Endothelial cell of umbilical vein (primary cell): ENCODE data around the gene ZNRF3. TPM values are rescaled to one million over a fixed set of nuclear protein-coding genes. Genes with fewer than 3 reads are reported as not detected.

Experiments
- BruUV-seq: library from RNA; stranded (reverse); fragments of 400-500 nt; replicated peaks from 2 replicates; lab custom pipeline; 2021; lab: Mats Ljungman, UMichigan
- CTCF ChIA-PET: fragments of 300-600, 350-600 bp; sonication (Branson Sonifier 250); formaldehyde crosslinking; loops from one replicate; lab custom pipeline; 2021; ENCODE audit warnings: antibody characterized with exemption, inconsistent platforms; lab: Charles Lee
- POLR2A ChIA-PET: fragments of 300-600, 350-600 bp; sonication (Branson Sonifier 250); formaldehyde crosslinking; loops from one replicate; lab custom pipeline; 2021; ENCODE audit warnings: antibody characterized with exemption, inconsistent platforms; lab: Charles Lee
- DNase-seq: peaks from one replicate; pipeline ENCODE4 v3.0.0-alpha.2; 2011; ENCODE audit warnings: low read depth, low spot score
- FAIRE-seq: peaks from 2 replicates; lab custom pipeline; 2011; peaks lifted over from hg19 to GRCh38; lab: Jason Lieb, UNC
- H2AFZ ChIP-seq: 2 replicates; pipeline ENCODE4 v1.6.0; 2012; ENCODE audit warnings: low read depth, low read length, control low read depth, inconsistent platforms
- H3K27ac ChIP-seq: 2 replicates; pipeline ENCODE4 v1.5.1; 2011; ENCODE audit warnings: low read depth, mild to moderate bottlenecking, control low read depth, low read length, moderate library complexity; ENCODE audit not compliant: insufficient read depth
- H3K27me3 ChIP-seq, 2 experiments: 2 replicates each; pipeline versions ENCODE4 v1.6.0 to v1.6.1; 2011; ENCODE audit warnings: low read length in 2 of 2, mixed read lengths in 1 of 2; ENCODE audit not compliant: control insufficient read depth in 2 of 2, insufficient read depth in 2 of 2
- H3K36me3 ChIP-seq, 2 experiments: 2 replicates in 1 of 2; 3 replicates in 1 of 2; pipeline ENCODE4 v1.5.1; 2011; ENCODE audit warnings: low read length in 2 of 2, mild to moderate bottlenecking in 1 of 2, moderate library complexity in 1 of 2; ENCODE audit not compliant: control insufficient read depth in 2 of 2, insufficient read depth in 2 of 2; ENCODE audit errors: extremely low read depth in 1 of 2
- H3K4me1 ChIP-seq: 3 replicates; pipeline ENCODE4 v1.5.1; 2011; ENCODE audit warnings: mild to moderate bottlenecking, low read length; ENCODE audit not compliant: control insufficient read depth, insufficient read depth; ENCODE audit errors: extremely low read depth
- H3K4me2 ChIP-seq: 2 replicates; pipeline ENCODE4 v1.6.1; 2011; ENCODE audit warnings: low read length, control low read depth, mixed read lengths; ENCODE audit not compliant: insufficient read depth
- H3K4me3 ChIP-seq, 3 experiments: fragments of 200-600 bp in 1 of 3; sonication (generic), shearing (Covaris generic) in 1 of 3; replicated peaks in 1 of 3; 2 replicates each; pipeline ENCODE4 v1.5.1; 2011 to 2016; ENCODE audit warnings: control low read depth in 3 of 3, low read length in 3 of 3, mild to moderate bottlenecking in 2 of 3, inconsistent platforms in 1 of 3, low read depth in 1 of 3, moderate library complexity in 1 of 3; ENCODE audit not compliant: insufficient read depth in 1 of 3
- H3K79me2 ChIP-seq: 2 replicates; pipeline ENCODE4 v1.6.0; 2012; ENCODE audit warnings: low read length, inconsistent platforms; ENCODE audit not compliant: control insufficient read depth, insufficient read depth
- H3K9ac ChIP-seq: replicated peaks from 2 replicates; pipeline ENCODE3; 2011; ENCODE audit warnings: low read length, control low read depth; ENCODE audit not compliant: insufficient read depth; ENCODE audit errors: extremely low read depth
- H3K9me1 ChIP-seq: replicated peaks from 3 replicates; pipeline ENCODE4 v1.6.0; 2011; ENCODE audit warnings: mild to moderate bottlenecking, low read length; ENCODE audit not compliant: control insufficient read depth, insufficient read depth; ENCODE audit errors: extremely low read depth
- H3K9me3 ChIP-seq: replicated peaks from 2 replicates; pipeline ENCODE4 v1.5.1; 2012; ENCODE audit warnings: low read length, inconsistent platforms; ENCODE audit not compliant: control insufficient read depth, insufficient read depth
- H4K20me1 ChIP-seq: replicated peaks from 2 replicates; pipeline ENCODE3; 2011; ENCODE audit warnings: mild to moderate bottlenecking, low read length; ENCODE audit not compliant: control insufficient read depth, insufficient read depth; ENCODE audit errors: extremely low read depth
- EZH2 ChIP-seq: IDR thresholded peaks from 2 replicates; pipeline ENCODE4 v1.6.1; 2012; ENCODE audit warnings: borderline replicate concordance, low read depth, mild to moderate bottlenecking, moderate library complexity, low read length, inconsistent platforms; ENCODE audit not compliant: severe bottlenecking
- FOS ChIP-seq: IDR thresholded peaks from 2 replicates; pipeline ENCODE4 v1.6.1; 2011; ENCODE audit warnings: mild to moderate bottlenecking, low read length, moderate library complexity, borderline replicate concordance; ENCODE audit not compliant: insufficient read depth
- GATA2 ChIP-seq: IDR thresholded peaks from 2 replicates; pipeline ENCODE4 v1.7.0; 2011; ENCODE audit warnings: low read depth, mild to moderate bottlenecking, moderate library complexity, mixed read lengths, low read length; ENCODE audit not compliant: insufficient read length, insufficient read depth
- JUN ChIP-seq: IDR thresholded peaks from 2 replicates; pipeline ENCODE4 v1.6.1; 2011; ENCODE audit warnings: borderline replicate concordance, low read depth; ENCODE audit not compliant: insufficient read length, insufficient read depth
- MYC ChIP-seq: IDR thresholded peaks from one replicate; pipeline ENCODE4 v1.6.1; 2011; ENCODE audit warnings: mild to moderate bottlenecking, low read depth, low read length
- POLR2A ChIP-seq: IDR thresholded peaks from 2 replicates; pipeline ENCODE4 v1.6.1; 2012; ENCODE audit warnings: low read depth, mild to moderate bottlenecking, control low read depth, low read length
- POLR2AphosphoS5 ChIP-seq: IDR thresholded peaks from 2 replicates; pipeline ENCODE4 v1.6.1; 2012; ENCODE audit warnings: low read depth, mild to moderate bottlenecking, control low read depth, low read length, moderate library complexity; ENCODE audit not compliant: insufficient read depth
- dilution Hi-C: fragments of 300-500 bp; cut with MboI; formaldehyde crosslinking; loops from one replicate; pipeline ENCODE4 v1.15.0; 2019; ENCODE audit warnings: low sequenced_read_pairs; ENCODE audit not compliant: extremely low pct_ligation_motif_present
- intact Hi-C: fragments of 100-400 bp; cut with micrococcal nuclease; formaldehyde crosslinking; loops from one replicate; pipeline ENCODE4 v1.10.0; 2022
- polyA plus RNA-seq, 4 experiments: library from polyadenylated mRNA; depleted of rRNA in 3 of 4; stranded (reverse) in 3 of 4; unstranded in 1 of 4; fragments of >200 nt; gene quantifications; 2 replicates each; pipeline versions ENCODE4 v1.2.1 to v1.2.3, GENCODE V29; 2011 to 2012; ENCODE audit warnings: missing spikeins in 1 of 4
- total RNA-seq: library from RNA; stranded (reverse); gene quantifications from 2 replicates; pipeline ENCODE4 v1.2.3, GENCODE V29; 2021
- TF ChIP-seq, protein P1 (sequence below), 2 donors: IDR thresholded peaks; 1 replicate in 1 of 2; 2 replicates in 1 of 2; pipeline ENCODE4 v1.5.1; 2011; ENCODE audit warnings: low read length in 2 of 2, mild to moderate bottlenecking in 2 of 2, moderate library complexity in 2 of 2, control low read depth in 1 of 2, inconsistent platforms in 1 of 2, low read depth in 1 of 2; ENCODE audit not compliant: insufficient read depth in 1 of 2; ENCODE audit errors: extremely low read depth in 1 of 2
- TF ChIP-seq, protein P2 (sequence below): IDR thresholded peaks from 2 replicates; pipeline ENCODE4 v1.6.1; 2011; ENCODE audit not compliant: insufficient read depth, insufficient read length

ZNRF3 gene
- total and polyA plus RNA-seq, 2 donors (not counting 3 experiments of a cell fraction or from before 2014, with no cell fraction given) = 2.7 to 5.2 TPM

DNA sequence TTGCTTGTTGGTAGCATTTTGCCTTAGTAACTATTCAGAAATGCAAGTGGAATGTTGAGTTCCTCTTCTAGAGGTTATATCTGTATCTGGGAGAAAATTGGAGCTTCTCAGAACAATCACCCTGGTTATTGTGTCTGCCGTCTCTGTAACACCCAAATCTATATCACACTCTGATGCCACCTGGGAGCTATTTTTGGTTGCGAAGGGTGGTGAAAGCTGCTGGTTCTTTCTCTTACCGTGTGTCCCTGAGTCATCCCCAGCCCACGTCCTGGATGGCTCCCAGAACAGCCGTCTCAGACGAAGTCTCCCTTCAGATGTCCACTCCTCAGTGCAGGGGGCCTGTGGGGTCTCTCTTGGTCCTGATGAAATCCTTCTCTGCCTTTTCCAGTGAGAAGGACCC is 94.8 kb downstream of the ZNRF3 start:
- DNase-seq = no peak
- Histone ChIP-seq H3K4me2 (peak overlapping the region; percentile 87), H3K36me3 (no peaks in the 10 kb centered on the region), H2AFZ (no peak overlapping the region), H3K9ac (no peak overlapping the region), H3K4me3 (no peak overlapping the region), H3K79me2 (no peaks in the 10 kb centered on the region), H3K9me1 (no peaks in the 10 kb centered on the region), H3K27ac (no peak overlapping the region), H3K27me3 (no peaks in the 10 kb centered on the region), H3K9me3 (no peaks in the 10 kb centered on the region), H3K4me1 (peaks cover 27% of the 10 kb centered on the region), H4K20me1 (no peaks in the 10 kb centered on the region)
- TF ChIP-seq FOS (no peak), GATA2 (no peak), MYC (no peak), EZH2 (no peak), JUN (no peak), POLR2AphosphoS5 (no peak), POLR2A (no peak)
- TF ChIP-seq, protein P1, sequence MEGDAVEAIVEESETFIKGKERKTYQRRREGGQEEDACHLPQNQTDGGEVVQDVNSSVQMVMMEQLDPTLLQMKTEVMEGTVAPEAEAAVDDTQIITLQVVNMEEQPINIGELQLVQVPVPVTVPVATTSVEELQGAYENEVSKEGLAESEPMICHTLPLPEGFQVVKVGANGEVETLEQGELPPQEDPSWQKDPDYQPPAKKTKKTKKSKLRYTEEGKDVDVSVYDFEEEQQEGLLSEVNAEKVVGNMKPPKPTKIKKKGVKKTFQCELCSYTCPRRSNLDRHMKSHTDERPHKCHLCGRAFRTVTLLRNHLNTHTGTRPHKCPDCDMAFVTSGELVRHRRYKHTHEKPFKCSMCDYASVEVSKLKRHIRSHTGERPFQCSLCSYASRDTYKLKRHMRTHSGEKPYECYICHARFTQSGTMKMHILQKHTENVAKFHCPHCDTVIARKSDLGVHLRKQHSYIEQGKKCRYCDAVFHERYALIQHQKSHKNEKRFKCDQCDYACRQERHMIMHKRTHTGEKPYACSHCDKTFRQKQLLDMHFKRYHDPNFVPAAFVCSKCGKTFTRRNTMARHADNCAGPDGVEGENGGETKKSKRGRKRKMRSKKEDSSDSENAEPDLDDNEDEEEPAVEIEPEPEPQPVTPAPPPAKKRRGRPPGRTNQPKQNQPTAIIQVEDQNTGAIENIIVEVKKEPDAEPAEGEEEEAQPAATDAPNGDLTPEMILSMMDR (IDR thresholded peaks at IDR 0.05; ENCODE audit: extremely low read depth in 1 of 2, insufficient read depth in 1 of 2, low read depth in 1 of 2, low read length in 2 of 2) = no peak
- TF ChIP-seq, protein P2, sequence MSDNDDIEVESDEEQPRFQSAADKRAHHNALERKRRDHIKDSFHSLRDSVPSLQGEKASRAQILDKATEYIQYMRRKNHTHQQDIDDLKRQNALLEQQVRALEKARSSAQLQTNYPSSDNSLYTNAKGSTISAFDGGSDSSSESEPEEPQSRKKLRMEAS = no peak
- intact Hi-C loops (no loop called here), dilution Hi-C loops (no loop called here)
- BruUV-seq = no TSS peak
- POLR2A ChIA-PET = no interaction called here
- CTCF ChIA-PET = interaction anchor here (1.3 to 3.2 kb wide), 2 partner anchors 62 to 123 kb away, joined by 4 to 16 read pairs; no protein-coding TSS in a partner anchor
- FAIRE-seq = no peak
